HEK293 (cell line): ENCODE measurements around the gene TTC23.

Experiments used
- ZNF133 ChIP-seq: fragments of 450-650 bp; formaldehyde crosslinking; IDR thresholded peaks from 2 replicates; pipeline ENCODE4 v1.5.1; 2016; ENCODE audit warnings: missing biosample characterization, missing genetic modification characterization
- ZNF423 ChIP-seq: fragments of 450-650 bp; formaldehyde crosslinking; IDR thresholded peaks from 2 replicates; pipeline ENCODE4 v1.5.1; 2016; ENCODE audit warnings: missing biosample characterization, missing genetic modification characterization
- ZNF624 ChIP-seq: fragments of 450-650 bp; formaldehyde crosslinking; IDR thresholded peaks from 2 replicates; pipeline ENCODE4 v1.5.1; 2017; ENCODE audit warnings: missing biosample characterization, missing genetic modification characterization
- ZNF843 ChIP-seq: fragments of 450-650 bp; formaldehyde crosslinking; IDR thresholded peaks from 2 replicates; pipeline ENCODE4 v1.5.1; 2016; ENCODE audit warnings: missing biosample characterization, missing genetic modification characterization
- ZSCAN30 ChIP-seq: fragments of 450-650 bp; IDR thresholded peaks from 2 replicates; pipeline ENCODE4 v1.5.1; 2018; ENCODE audit warnings: missing biosample characterization, mild to moderate bottlenecking, missing genetic modification characterization, moderate library complexity
- TF ChIP-seq, protein P1 (sequence below): fragments of 450-650 bp; formaldehyde crosslinking; IDR thresholded peaks from 2 replicates; pipeline ENCODE4 v1.5.1; 2016; ENCODE audit warnings: missing biosample characterization, missing genetic modification characterization
- TF ChIP-seq, protein P2 (sequence below): fragments of 450-650 bp; formaldehyde crosslinking; IDR thresholded peaks from 2 replicates; pipeline ENCODE4 v1.5.1; 2017; ENCODE audit warnings: missing biosample characterization, missing genetic modification characterization

DNA sequence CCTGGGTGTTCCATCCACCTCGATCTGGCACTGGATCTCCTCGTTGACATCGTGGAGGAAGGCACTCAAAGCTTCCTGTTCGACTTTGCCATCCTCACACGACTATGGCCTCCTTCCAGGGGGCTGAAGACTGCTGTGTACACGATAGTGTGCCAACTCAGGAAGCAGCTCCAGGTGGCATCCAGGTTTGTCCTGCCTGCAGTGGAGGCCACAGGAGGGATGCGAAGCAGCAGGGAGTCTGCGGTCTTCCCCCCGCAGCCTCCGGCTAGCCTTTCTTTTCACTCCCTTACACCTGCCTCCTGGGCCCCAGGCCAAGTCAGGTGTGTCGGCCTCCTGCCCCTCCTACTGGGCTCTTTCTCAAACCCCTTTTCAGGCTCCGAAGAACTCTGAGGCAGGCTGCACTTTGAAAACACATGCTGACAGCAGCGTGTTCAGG lies 112.3 kb downstream of the TTC23 start:
- no peak for TF ChIP-seq ZNF624 (tag by site-specific recombination)
- TF ChIP-seq ZNF133 (tag by site-specific recombination), result no peak
- no peak for TF ChIP-seq ZNF423 (tag by site-specific recombination)
- no peak for TF ChIP-seq ZSCAN30 (tag by site-specific recombination)
- TF ChIP-seq, protein P1, sequence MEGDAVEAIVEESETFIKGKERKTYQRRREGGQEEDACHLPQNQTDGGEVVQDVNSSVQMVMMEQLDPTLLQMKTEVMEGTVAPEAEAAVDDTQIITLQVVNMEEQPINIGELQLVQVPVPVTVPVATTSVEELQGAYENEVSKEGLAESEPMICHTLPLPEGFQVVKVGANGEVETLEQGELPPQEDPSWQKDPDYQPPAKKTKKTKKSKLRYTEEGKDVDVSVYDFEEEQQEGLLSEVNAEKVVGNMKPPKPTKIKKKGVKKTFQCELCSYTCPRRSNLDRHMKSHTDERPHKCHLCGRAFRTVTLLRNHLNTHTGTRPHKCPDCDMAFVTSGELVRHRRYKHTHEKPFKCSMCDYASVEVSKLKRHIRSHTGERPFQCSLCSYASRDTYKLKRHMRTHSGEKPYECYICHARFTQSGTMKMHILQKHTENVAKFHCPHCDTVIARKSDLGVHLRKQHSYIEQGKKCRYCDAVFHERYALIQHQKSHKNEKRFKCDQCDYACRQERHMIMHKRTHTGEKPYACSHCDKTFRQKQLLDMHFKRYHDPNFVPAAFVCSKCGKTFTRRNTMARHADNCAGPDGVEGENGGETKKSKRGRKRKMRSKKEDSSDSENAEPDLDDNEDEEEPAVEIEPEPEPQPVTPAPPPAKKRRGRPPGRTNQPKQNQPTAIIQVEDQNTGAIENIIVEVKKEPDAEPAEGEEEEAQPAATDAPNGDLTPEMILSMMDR (tag by site-specific recombination), result no peak
- TF ChIP-seq ZNF843 (tag by site-specific recombination), result no peak
- TF ChIP-seq, protein P2, sequence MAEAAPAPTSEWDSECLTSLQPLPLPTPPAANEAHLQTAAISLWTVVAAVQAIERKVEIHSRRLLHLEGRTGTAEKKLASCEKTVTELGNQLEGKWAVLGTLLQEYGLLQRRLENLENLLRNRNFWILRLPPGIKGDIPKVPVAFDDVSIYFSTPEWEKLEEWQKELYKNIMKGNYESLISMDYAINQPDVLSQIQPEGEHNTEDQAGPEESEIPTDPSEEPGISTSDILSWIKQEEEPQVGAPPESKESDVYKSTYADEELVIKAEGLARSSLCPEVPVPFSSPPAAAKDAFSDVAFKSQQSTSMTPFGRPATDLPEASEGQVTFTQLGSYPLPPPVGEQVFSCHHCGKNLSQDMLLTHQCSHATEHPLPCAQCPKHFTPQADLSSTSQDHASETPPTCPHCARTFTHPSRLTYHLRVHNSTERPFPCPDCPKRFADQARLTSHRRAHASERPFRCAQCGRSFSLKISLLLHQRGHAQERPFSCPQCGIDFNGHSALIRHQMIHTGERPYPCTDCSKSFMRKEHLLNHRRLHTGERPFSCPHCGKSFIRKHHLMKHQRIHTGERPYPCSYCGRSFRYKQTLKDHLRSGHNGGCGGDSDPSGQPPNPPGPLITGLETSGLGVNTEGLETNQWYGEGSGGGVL, result no peak
